SHP77 treated with DMSO at 0.1 percent for 48 hours (cell line): ENCODE results near the gene TNFRSF1A.

Experiments
- DNase-seq: peaks from one replicate; lab custom pipeline; 2025; lab: John Stamatoyannopoulos, UW

Gene TNFRSF1A

GRCh38 chr12:6336889-6337853 is 4.7 kb downstream of the TNFRSF1A start:
- DNase-seq = no peak

DNA sequence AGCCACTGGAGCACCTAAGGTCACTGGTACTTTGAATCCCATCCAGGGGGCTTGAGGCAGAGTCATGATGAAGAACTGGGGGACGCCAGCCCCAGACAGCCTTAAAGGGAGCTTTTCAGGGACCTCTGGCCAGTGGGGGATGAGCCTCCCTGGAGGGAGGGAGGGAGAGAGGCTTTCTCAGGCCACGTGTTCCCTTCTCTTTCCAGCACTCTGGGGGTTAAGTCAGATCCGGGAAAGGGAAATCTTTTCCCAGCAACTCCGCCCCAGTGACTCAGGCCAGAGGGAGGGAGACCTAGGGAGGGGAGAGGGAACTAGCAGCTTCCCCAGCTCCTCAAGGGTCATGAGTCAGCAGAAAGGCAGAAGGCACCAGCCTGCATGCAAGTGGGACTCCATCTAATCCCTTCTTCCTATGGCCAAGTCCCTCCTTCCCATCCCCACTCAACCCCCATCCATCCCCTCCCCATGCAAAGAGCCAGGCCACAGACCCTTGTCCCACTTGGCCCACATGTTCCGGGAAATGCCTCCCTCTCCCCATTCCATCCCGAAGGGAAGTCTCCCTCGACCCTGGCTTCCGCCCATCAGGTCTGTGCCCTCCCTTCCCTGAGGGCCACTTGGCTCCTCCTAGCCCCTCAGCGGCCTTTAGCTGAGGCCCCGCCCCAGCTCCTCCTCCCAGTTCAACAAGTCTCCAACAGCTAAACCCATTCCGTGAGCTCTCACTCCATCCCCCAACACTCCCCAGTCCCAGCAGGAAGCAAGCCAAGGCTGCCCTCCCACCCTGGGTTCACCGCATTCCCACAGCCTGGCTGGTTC is 5.6 kb downstream of the TNFRSF1A start:
- peak; percentile 71 for DNase-seq

- no peak for DNase-seq
Measured at GRCh38 chr12:6335451-6336078, 6.3 kb downstream of the TNFRSF1A start.

DNA sequence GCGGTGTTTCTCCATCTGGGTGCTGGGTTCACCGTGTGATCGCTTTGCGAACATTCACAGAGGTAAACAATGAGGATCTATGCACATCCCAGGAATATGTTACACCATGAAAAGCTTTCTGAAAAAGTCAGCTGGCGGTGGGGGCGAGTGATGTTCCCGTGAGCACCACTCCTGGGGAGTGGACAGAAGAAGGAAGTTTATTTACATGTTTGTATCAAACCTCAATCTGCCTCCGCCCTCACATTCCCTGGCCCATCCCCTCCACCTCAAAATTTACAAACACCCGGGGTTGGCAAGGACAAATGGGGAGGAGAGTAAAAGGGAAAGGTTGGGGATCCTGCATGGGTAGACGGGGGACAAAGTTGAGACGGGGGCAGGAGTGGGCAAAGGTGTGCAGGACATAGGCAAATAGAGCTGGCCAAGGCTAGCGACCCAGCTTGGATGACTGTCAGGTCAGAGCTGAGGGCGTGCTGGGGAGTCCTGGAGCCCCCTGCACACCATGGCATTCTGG is 6.9 kb downstream of the TNFRSF1A start:
- DNase-seq = no peak

- no peak for DNase-seq
Measured at GRCh38 chr12:6334359-6334758, 7.5 kb downstream of the TNFRSF1A start.

DNA sequence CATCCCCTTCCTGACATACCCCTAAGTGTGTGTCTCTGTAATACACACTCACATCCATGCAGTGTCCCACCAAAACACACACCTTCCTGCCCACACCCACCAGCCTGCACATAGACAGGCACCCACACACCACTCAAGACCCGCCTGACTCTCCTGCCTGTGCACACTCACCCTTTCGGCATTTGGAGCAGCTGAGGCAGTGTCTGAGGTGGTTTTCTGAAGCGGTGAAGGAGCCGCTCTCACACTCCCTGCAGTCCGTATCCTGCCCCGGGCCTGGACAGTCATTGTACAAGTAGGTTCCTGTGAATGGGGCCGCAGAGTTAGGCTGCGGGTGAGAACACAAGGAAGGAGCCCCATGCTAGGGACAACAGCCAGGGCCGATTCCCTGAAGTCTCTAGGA is 8.3 kb downstream of the TNFRSF1A start:
- no peak for DNase-seq

- DNase-seq = no peak
Measured at GRCh38 chr12:6333029-6333428, 8.8 kb downstream of the TNFRSF1A start.

DNA sequence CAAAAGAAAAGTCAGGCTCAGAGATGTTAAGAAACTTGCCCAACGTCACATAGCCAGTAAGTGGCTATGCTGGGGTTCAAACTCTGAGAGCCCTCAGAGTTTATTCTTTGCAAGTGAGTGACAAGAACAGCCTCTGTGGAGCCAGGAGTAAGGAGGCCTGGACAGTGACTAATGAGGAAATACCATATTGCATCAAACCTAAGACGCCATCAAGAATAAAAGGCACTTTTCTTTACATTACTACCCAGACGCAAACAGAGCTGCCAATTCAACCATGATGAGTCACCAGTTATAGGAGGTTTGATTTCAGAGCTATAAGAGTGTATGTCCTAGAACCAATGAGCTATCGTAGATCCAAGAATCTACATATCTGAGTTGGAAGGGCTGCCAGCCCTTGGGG is 9.4 kb downstream of the TNFRSF1A start:
- DNase-seq = no peak

- no peak for DNase-seq
Measured at GRCh38 chr12:6330999-6331714, 10.7 kb downstream of the TNFRSF1A start.

DNA sequence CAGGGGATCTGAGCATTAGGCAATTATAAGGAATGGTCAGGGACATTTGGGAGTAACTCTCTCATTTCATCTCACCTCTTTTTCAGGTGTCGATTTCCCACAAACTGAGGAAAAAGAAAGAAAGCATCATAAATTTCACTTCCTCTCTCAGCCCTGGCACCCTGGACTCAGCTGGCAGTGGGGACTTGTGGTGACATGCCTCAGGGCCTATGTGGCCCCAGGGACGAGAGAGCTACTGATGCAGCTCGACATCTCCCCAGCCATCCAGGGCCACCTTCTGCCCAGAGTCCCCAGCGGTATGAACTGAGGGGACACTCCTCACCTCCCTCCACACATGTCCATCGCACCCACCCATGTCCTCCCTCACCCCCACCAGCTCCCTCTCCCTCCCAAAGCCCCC is 11.7 kb downstream of the TNFRSF1A start:
- DNase-seq = no peak

DNA sequence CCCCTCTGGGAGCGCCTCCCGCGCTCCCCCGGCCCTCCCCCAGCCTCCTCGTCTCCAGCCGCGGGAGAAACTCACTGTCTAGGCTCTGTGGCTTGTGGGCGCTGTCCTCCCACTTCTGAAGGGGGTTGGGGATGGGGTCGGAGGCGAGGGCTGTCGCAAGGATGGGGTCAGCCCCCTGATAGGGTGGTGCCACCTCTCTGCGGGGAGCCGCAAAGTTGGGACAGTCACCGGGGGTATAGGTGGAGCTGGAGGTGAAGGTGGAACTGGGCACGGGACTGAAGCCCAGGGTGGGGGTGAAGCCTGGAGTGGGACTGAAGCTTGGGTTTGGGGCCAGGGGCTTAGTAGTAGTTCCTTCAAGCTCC is 12.2 kb downstream of the TNFRSF1A start:
- DNase-seq = no peak

GRCh38 chr12:6328945-6329702 is 12.8 kb downstream of the TNFRSF1A start:
- no peak for DNase-seq

GRCh38 chr12:6328045-6328779 is 13.7 kb downstream of the TNFRSF1A start:
- no peak for DNase-seq

DNA sequence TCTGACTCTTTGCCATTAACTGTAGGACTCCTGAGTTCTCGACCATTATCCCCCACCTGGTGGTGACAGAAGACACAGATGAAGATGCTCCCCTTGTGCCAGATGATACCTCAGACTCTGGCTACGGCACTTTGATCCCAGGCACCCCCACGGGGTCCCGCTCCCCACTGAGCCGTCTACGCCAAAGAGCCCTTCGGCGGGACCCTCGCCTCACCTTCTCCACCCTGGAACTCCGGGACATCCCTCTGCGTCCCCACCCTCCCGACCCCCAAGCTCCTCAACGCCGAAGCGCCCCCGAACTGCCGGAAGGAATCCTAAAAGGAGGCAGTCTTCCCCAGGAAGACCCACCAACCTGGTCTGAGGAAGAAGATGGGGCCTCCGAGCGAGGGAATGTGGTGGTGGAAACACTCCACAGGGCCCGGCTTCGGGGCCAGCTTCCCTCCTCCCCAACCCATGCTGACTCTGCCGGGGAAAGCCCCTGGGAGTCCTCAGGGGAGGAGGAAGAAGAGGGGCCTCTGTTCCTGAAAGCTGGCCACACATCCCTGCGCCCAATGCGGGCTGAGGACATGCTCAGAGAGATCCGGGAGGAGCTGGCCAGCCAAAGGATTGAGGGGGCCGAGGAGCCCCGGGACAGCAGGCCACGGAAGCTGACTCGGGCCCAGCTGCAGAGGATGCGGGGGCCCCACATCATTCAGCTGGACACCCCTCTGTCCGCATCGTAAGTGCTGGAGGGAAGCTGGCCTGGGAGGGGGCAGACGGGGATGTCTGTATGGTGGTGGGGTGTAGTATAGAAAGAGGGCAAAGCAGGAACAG is 14.4 kb downstream of the TNFRSF1A start:
- DNase-seq = no peak

DNA sequence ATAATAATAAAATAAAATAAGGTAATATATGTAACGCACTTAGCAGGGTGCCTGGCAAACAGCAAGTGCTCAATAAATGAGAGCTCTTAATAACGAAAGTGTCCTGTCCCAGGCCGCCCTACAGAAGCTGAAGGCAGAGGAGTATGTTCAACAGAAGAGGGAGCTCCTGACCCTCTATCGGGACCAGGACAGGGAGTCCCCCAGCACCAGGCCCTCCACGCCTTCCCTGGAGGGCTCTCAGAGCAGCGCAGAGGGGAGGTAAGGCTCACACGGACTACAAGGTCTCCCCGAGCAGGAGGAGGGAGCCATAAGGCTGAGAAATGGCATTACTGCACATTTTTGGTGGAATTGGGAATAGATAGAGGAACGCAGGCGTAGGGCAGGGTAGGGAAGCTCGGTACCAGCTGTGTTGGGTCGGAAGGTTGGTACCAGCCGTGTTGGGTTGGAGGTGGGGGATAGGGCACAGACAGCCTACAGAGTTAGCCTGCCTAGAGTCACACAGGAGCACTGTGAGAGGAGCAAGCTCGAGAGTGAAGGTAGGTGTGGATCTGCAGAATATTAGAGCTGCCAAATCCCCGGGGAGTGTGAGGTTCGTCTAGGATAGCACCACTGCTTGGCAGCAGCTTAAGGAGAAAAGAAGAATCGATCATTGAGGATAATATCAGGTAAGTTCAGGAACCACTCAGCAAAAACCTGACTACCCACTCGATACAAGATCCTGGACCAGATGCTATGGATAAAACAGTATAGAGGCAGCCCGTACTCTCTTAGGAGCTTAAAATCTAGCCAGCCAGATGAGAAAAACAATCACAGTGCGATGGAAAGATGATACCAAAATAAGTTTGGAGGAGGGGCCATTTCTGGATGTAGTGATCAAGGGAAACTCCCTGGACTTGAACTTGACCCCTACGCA is 15.3 kb downstream of the TNFRSF1A start:
- no peak for DNase-seq

GRCh38 chr12:6324936-6325750 is 16.7 kb downstream of the TNFRSF1A start:
- DNase-seq = no peak

DNA sequence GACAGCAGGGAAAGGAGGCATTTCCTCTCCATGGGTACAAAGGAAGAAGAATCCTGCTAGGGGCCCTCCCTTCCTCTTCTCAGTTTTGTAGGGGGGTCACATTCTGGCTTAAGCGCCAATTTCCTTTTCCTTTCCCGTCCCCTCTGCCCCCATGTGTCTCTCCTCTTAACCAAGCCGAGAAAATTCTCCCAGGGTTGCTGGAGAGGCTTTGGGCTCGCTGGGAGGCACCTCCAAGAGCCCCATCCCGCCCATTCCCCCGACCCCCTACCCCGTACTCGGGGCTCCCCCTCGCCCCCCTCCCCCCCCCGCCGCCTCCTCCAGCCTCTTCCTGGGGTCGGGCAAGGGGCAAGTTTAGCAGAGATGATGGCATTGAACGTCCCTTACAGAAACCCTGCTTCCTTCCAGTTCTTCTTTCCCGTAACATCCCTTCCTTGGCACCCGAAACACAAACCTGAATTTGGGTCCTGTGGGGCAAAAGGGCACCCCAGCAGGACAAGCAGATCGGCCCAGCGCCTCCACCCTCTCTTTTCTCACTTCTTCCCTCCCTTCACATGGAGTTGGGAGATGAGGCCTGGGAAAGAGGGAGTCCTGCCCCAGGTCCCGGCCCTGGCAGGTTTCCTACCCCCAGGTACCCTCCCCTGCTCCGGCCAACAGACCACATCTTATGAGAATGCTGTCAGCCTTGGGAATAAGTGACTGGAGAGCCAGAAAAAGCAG is 17.7 kb downstream of the TNFRSF1A start:
- no peak for DNase-seq
